Neural cell (in vitro differentiated cells): ENCODE measurements around the gene MRPS10. TPM values are rescaled to one million over a fixed set of nuclear protein-coding genes. Genes with fewer than 3 reads are reported as not detected.

Experiments
- H2AFZ ChIP-seq: fragments of 200-600, 300-800 bp; sonication (generic), shearing (Covaris generic); 2 replicates; pipeline ENCODE4 v1.6.0; 2014; ENCODE audit warnings: low read depth, mild to moderate bottlenecking, antibody characterized with exemption, low read length, moderate library complexity
- H3F3A ChIP-seq: fragments of 200-600 bp; shearing (Covaris generic); 2 replicates; pipeline ENCODE4 v1.6.1; 2016; ENCODE audit warnings: mild to moderate bottlenecking, moderate library complexity, mixed read lengths, antibody characterized with exemption, low read length; ENCODE audit not compliant: insufficient read depth, poor library complexity, severe bottlenecking
- H3K27ac ChIP-seq: fragments of 200-600, 300-800 bp; sonication (generic), shearing (Covaris generic); 2 replicates; pipeline ENCODE4 v1.5.1; 2014; ENCODE audit warnings: mild to moderate bottlenecking, low read length, moderate library complexity
- H3K27me3 ChIP-seq: fragments of 300-800, 200-600 bp; sonication (generic), shearing (Covaris generic); 2 replicates; pipeline ENCODE4 v1.6.0; 2014; ENCODE audit warnings: mild to moderate bottlenecking, low read depth, low read length, moderate library complexity; ENCODE audit not compliant: insufficient read depth
- H3K36me3 ChIP-seq: fragments of 300-800, 200-600 bp; sonication (generic), shearing (Covaris generic); 2 replicates; pipeline ENCODE4 v1.5.1; 2014; ENCODE audit warnings: mild to moderate bottlenecking, antibody characterized with exemption, low read length, moderate library complexity; ENCODE audit not compliant: insufficient read depth
- H3K4me2 ChIP-seq: fragments of 300-800, 200-600 bp; sonication (generic), shearing (Covaris generic); 2 replicates; pipeline ENCODE4 v1.6.0; 2014; ENCODE audit warnings: mild to moderate bottlenecking, low read length
- H3K4me3 ChIP-seq: fragments of 300-800, 200-600 bp; sonication (generic), shearing (Covaris generic); 2 replicates; pipeline ENCODE4 v1.5.1; 2014; ENCODE audit warnings: mild to moderate bottlenecking, low read length, moderate library complexity
- H3K79me2 ChIP-seq: fragments of 200-600 bp; shearing (Covaris generic); replicated peaks from 2 replicates; pipeline ENCODE4 v1.6.0; 2014; ENCODE audit warnings: mild to moderate bottlenecking, low read length, moderate library complexity; ENCODE audit not compliant: insufficient read depth
- H3K9ac ChIP-seq: fragments of 300-800, 200-600 bp; sonication (generic), shearing (Covaris generic); 2 replicates; pipeline ENCODE4 v1.6.1; 2016; ENCODE audit warnings: mild to moderate bottlenecking, low read length, mixed read lengths
- H3K9me2 ChIP-seq: fragments of 200-600 bp; shearing (Covaris generic); 2 replicates; pipeline ENCODE4 v1.6.1; 2016; ENCODE audit warnings: mild to moderate bottlenecking, low read length, mixed read lengths; ENCODE audit not compliant: insufficient read depth
- H3K9me3 ChIP-seq: fragments of 200-600, 300-800 bp; sonication (generic), shearing (Covaris generic); 2 replicates; pipeline ENCODE4 v1.6.1; 2016; ENCODE audit warnings: mild to moderate bottlenecking, mixed run types, low read length, moderate library complexity, mixed read lengths
- H4K20me1 ChIP-seq: fragments of 200-600 bp; shearing (Covaris generic); 2 replicates; pipeline ENCODE4 v1.6.1; 2016; ENCODE audit warnings: mild to moderate bottlenecking, mixed run types; ENCODE audit not compliant: insufficient read depth
- EP300 ChIP-seq: fragments of 450-650 bp; conservative IDR thresholded peaks from 2 replicates; pipeline ENCODE4 v1.6.1; 2014; ENCODE audit warnings: antibody characterized with exemption, mild to moderate bottlenecking, moderate library complexity; ENCODE audit not compliant: poor library complexity, severe bottlenecking
- EZH2 ChIP-seq: fragments of 200-600, 300-800 bp; shearing (Covaris generic), sonication (generic); IDR thresholded peaks from 2 replicates; pipeline ENCODE4 v1.6.1; 2014; ENCODE audit warnings: antibody characterized with exemption, low read length, borderline replicate concordance, mild to moderate bottlenecking; ENCODE audit not compliant: insufficient read depth, poor library complexity, severe bottlenecking
- MXI1 ChIP-seq: fragments of 450-650 bp; conservative IDR thresholded peaks from 2 replicates; pipeline ENCODE4 v1.6.1; 2014; ENCODE audit warnings: antibody characterized with exemption, mild to moderate bottlenecking; ENCODE audit not compliant: poor library complexity, severe bottlenecking
- POLR2AphosphoS5 ChIP-seq: IDR thresholded peaks from 2 replicates; pipeline ENCODE4 v1.6.1; 2012
- RAD21 ChIP-seq: fragments of 450-650 bp; conservative IDR thresholded peaks from 2 replicates; pipeline ENCODE4 v1.6.1; 2014; ENCODE audit warnings: antibody characterized with exemption, mild to moderate bottlenecking, moderate library complexity
- SMC3 ChIP-seq: fragments of 450-650 bp; conservative IDR thresholded peaks from 2 replicates; pipeline ENCODE4 v1.6.1; 2014; ENCODE audit warnings: antibody characterized with exemption, mild to moderate bottlenecking, moderate library complexity; ENCODE audit not compliant: poor library complexity
- TAF1 ChIP-seq: IDR thresholded peaks from 2 replicates; pipeline ENCODE4 v1.6.1; 2012; ENCODE audit warnings: low read depth
- polyA plus RNA-seq: library from polyadenylated mRNA; depleted of rRNA; stranded (reverse); fragments of >200 nt; gene quantifications from 2 replicates; pipeline ENCODE4 v1.2.3, GENCODE V29; 2014
- TF ChIP-seq, protein P1 (sequence below): fragments of 450-650 bp; IDR thresholded peaks from 2 replicates; pipeline ENCODE4 v1.5.1; 2014; ENCODE audit warnings: antibody characterized with exemption, mild to moderate bottlenecking, moderate library complexity; ENCODE audit not compliant: poor library complexity, severe bottlenecking
- TF ChIP-seq, protein P2 (sequence below): IDR thresholded peaks from 2 replicates; pipeline ENCODE4 v1.6.1; 2012; ENCODE audit warnings: borderline replicate concordance

The MRPS10 gene
- polyA plus RNA-seq, 1 donor from 2014 or later, result 37.4 TPM

- Histone ChIP-seq H3K27me3 (no peaks in the 10 kb centered on the region), H3K4me3 (no peak overlapping the region), H4K20me1 (no peaks in the 10 kb centered on the region), H3K9me2 (no peaks in the 10 kb centered on the region), H3K4me2 (no peak overlapping the region), H3K36me3 (peaks cover 5% of the 10 kb centered on the region), H3K9me3 (no peaks in the 10 kb centered on the region), H3K27ac (no peak overlapping the region), H3K79me2 (no peaks in the 10 kb centered on the region), H3F3A (no peaks in the 10 kb centered on the region), H3K9ac (no peak overlapping the region), H2AFZ (no peak overlapping the region)
- TF ChIP-seq POLR2AphosphoS5 (no peak), SMC3 (no peak), RAD21 (no peak), MXI1 (no peak), EP300 (no peak), TAF1 (no peak), EZH2 (no peak)
- TF ChIP-seq, protein P1, sequence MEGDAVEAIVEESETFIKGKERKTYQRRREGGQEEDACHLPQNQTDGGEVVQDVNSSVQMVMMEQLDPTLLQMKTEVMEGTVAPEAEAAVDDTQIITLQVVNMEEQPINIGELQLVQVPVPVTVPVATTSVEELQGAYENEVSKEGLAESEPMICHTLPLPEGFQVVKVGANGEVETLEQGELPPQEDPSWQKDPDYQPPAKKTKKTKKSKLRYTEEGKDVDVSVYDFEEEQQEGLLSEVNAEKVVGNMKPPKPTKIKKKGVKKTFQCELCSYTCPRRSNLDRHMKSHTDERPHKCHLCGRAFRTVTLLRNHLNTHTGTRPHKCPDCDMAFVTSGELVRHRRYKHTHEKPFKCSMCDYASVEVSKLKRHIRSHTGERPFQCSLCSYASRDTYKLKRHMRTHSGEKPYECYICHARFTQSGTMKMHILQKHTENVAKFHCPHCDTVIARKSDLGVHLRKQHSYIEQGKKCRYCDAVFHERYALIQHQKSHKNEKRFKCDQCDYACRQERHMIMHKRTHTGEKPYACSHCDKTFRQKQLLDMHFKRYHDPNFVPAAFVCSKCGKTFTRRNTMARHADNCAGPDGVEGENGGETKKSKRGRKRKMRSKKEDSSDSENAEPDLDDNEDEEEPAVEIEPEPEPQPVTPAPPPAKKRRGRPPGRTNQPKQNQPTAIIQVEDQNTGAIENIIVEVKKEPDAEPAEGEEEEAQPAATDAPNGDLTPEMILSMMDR, result no peak
- TF ChIP-seq, protein P2, sequence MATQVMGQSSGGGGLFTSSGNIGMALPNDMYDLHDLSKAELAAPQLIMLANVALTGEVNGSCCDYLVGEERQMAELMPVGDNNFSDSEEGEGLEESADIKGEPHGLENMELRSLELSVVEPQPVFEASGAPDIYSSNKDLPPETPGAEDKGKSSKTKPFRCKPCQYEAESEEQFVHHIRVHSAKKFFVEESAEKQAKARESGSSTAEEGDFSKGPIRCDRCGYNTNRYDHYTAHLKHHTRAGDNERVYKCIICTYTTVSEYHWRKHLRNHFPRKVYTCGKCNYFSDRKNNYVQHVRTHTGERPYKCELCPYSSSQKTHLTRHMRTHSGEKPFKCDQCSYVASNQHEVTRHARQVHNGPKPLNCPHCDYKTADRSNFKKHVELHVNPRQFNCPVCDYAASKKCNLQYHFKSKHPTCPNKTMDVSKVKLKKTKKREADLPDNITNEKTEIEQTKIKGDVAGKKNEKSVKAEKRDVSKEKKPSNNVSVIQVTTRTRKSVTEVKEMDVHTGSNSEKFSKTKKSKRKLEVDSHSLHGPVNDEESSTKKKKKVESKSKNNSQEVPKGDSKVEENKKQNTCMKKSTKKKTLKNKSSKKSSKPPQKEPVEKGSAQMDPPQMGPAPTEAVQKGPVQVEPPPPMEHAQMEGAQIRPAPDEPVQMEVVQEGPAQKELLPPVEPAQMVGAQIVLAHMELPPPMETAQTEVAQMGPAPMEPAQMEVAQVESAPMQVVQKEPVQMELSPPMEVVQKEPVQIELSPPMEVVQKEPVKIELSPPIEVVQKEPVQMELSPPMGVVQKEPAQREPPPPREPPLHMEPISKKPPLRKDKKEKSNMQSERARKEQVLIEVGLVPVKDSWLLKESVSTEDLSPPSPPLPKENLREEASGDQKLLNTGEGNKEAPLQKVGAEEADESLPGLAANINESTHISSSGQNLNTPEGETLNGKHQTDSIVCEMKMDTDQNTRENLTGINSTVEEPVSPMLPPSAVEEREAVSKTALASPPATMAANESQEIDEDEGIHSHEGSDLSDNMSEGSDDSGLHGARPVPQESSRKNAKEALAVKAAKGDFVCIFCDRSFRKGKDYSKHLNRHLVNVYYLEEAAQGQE, result no peak
These were observed 22.2 kb upstream of the MRPS10 start for GRCh38 chr6:42239736-42240375.

DNA sequence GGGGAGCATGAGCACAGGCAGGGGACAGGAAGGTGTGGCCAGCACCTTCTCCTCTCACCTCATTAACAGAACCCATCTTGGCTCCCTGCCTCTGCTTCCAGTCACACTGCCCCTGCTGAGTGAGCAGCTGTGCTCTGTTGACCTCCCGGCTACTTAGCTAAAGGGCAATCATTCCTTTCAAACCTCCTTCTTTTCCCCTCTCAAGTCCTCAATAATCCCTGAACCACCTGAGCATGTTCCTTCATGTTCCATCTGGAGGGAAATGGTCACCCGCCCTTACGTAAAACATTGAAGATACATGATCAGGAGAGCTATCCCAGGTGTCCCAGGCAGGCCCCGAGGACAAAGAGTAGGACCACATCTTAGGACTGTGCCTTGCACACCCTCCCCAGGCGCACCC, 21.7 kb upstream of the MRPS10 start:
- no peaks in the 10 kb centered on the region for H4K20me1 ChIP-seq
- H3K9me3 ChIP-seq, result no peaks in the 10 kb centered on the region
- H3K9ac ChIP-seq, result no peak overlapping the region
- no peaks in the 10 kb centered on the region for H3K27me3 ChIP-seq
- TF ChIP-seq, protein P2, result no peak
- TF ChIP-seq EZH2 (no peak), TAF1 (no peak), MXI1 (no peak), POLR2AphosphoS5 (no peak), RAD21 (no peak), SMC3 (no peak), EP300 (no peak)
- TF ChIP-seq, protein P1, result no peak
- H3K4me2 ChIP-seq, result no peak overlapping the region
- H3K36me3 ChIP-seq, result peaks cover 3% of the 10 kb centered on the region
- H3K79me2 ChIP-seq, result no peaks in the 10 kb centered on the region
- no peaks in the 10 kb centered on the region for H3F3A ChIP-seq
- no peak overlapping the region for H3K27ac ChIP-seq
- no peak overlapping the region for H2AFZ ChIP-seq
- no peak overlapping the region for H3K4me3 ChIP-seq
- H3K9me2 ChIP-seq, result no peaks in the 10 kb centered on the region
